Right ventricle myocardium inferior (tissue), 1 donor: ENCODE data around the gene MAPRE2. TPM values are rescaled to one million over a fixed set of nuclear protein-coding genes. Genes with fewer than 3 reads are reported as not detected.

Experiments used
- ATAC-seq: fragments of 200-7000 bp; cut with Tn5 transposase; one replicate; pipeline ENCODE4 v1.9.1; 2020; ENCODE audit warnings: mild to moderate bottlenecking, moderate library complexity
- DNase-seq: peaks from one replicate; pipeline ENCODE4 v3.0.0; 2021; ENCODE audit errors: missing footprints
- intact Hi-C: fragments of 100-400 bp; cut with DNase I; formaldehyde crosslinking; loops from one replicate; pipeline ENCODE4 v1.11.0; 2022
- total RNA-seq: library from RNA; stranded (reverse); fragmentation: NEBNext Ultra II Directional; extraction: Animal tissue kit (Norgen Biotek cat#: 25700); gene quantifications from one replicate; pipeline ENCODE4 v1.2.1, GENCODE V29; 2021
- donor health status: DM: no; HTN: yes; CAD: no; lungs with severe emphysema.

The MAPRE2 gene
- total RNA-seq, 1 donor from 2014 or later: 112 TPM

- intact Hi-C loops: loop anchor here (5.0 kb wide), 1 partner anchor 38 kb away; the partner anchor contains the start of gene MAPRE2
- DNase-seq: no peak
- no peak for ATAC-seq
Observed at GRCh38 chr18:35080058-35080457, 38.8 kb downstream of the MAPRE2 start.

- ATAC-seq: peak; percentile 92
- no peak for DNase-seq
- intact Hi-C loops: loop anchor here (2.0 to 5.0 kb wide), 2 partner anchors 32 to 41 kb away; partner anchors contain the start of gene MAPRE2
Observed at GRCh38 chr18:35083174-35083712, 42.0 kb downstream of the MAPRE2 start.

GRCh38 chr18:35084494-35085449 lies 43.6 kb downstream of the MAPRE2 start:
- DNase-seq (no peak), ATAC-seq (no peak)
- intact Hi-C loops: loop anchor here (5.0 kb wide), 1 partner anchor 42 kb away; the partner anchor contains the start of gene MAPRE2

GRCh38 chr18:35085450-35086380 lies 44.5 kb downstream of the MAPRE2 start:
- DNase-seq (no peak), ATAC-seq (peak; percentile 33)
- intact Hi-C loops: no loop called here

GRCh38 chr18:35086704-35087103 lies 45.5 kb downstream of the MAPRE2 start:
- DNase-seq (no peak), ATAC-seq (no peak)
- intact Hi-C loops: no loop called here

GRCh38 chr18:35087726-35088125 lies 46.5 kb downstream of the MAPRE2 start:
- intact Hi-C loops: no loop called here
- ATAC-seq (no peak), DNase-seq (no peak)

- intact Hi-C loops: no loop called here
- ATAC-seq: no peak
- no peak for DNase-seq
Observed at GRCh38 chr18:35088921-35089320, 47.7 kb downstream of the MAPRE2 start.

- intact Hi-C loops: no loop called here
- DNase-seq (no peak), ATAC-seq (peak; percentile 26)
Observed at GRCh38 chr18:35089382-35089781, 48.2 kb downstream of the MAPRE2 start.

GRCh38 chr18:35089891-35090550 lies 48.8 kb downstream of the MAPRE2 start:
- no peak for DNase-seq
- ATAC-seq: peak; percentile 62
- intact Hi-C loops: no loop called here

GRCh38 chr18:35091841-35092240 lies 50.6 kb downstream of the MAPRE2 start:
- DNase-seq: no peak
- intact Hi-C loops: no loop called here
- no peak for ATAC-seq

GRCh38 chr18:35095983-35096676 lies 54.9 kb downstream of the MAPRE2 start:
- DNase-seq: no peak
- ATAC-seq: no peak
- intact Hi-C loops: no loop called here

GRCh38 chr18:35096677-35097011 lies 55.4 kb downstream of the MAPRE2 start:
- DNase-seq (no peak), ATAC-seq (no peak)
- intact Hi-C loops: no loop called here

- intact Hi-C loops: no loop called here
- DNase-seq: no peak
- ATAC-seq: no peak
Observed at GRCh38 chr18:35097195-35097594, 56.0 kb downstream of the MAPRE2 start.

GRCh38 chr18:35097763-35098162 lies 56.5 kb downstream of the MAPRE2 start:
- no peak for ATAC-seq
- intact Hi-C loops: no loop called here
- DNase-seq: no peak

GRCh38 chr18:35099911-35100310 lies 58.7 kb downstream of the MAPRE2 start:
- DNase-seq (no peak), ATAC-seq (no peak)
- intact Hi-C loops: no loop called here

GRCh38 chr18:35104391-35105051 lies 63.3 kb downstream of the MAPRE2 start:
- DNase-seq (no peak), ATAC-seq (no peak)
- intact Hi-C loops: no loop called here

- ATAC-seq: no peak
- DNase-seq: no peak
- intact Hi-C loops: no loop called here
Observed at GRCh38 chr18:35106013-35106844, 65.0 kb downstream of the MAPRE2 start.
